PC-3 (cell line): ENCODE measurements around the gene RNF141.

Source experiments
- CTCF ChIP-seq: fragments of 300-600 bp; sonication (generic); conservative IDR thresholded peaks from 2 replicates; pipeline ENCODE4 v1.5.1; 2017; ENCODE audit warnings: antibody characterized with exemption, low read depth, mild to moderate bottlenecking, low read length
- EZH2 ChIP-seq: fragments of 300-600 bp; sonication (generic); IDR thresholded peaks from one replicate; pipeline ENCODE4 v1.6.1; 2017; ENCODE audit warnings: antibody characterized with exemption, mild to moderate bottlenecking, low read length; ENCODE audit not compliant: unreplicated experiment
- EZH2phosphoT487 ChIP-seq: fragments of 300-600 bp; sonication (generic); IDR thresholded peaks from 2 replicates; pipeline ENCODE4 v1.6.1; 2018; ENCODE audit warnings: mild to moderate bottlenecking, antibody characterized with exemption, low read length, borderline replicate concordance

- TF ChIP-seq CTCF (no peak), EZH2 (no peak), EZH2phosphoT487 (no peak)
Observed at GRCh38 chr11:10587995-10588394, 47.0 kb upstream of the RNF141 start.
